Measurements from ENCODE around the gene SLC35F1. TPM values are rescaled to one million over a fixed set of nuclear protein-coding genes. Genes with fewer than 3 reads are reported as not detected.

SLC35F1 gene
- total and polyA plus RNA-seq, 8 donors = under 0.01 to 6.8 (median 0.38) TPM; not detected in 2

DNA sequence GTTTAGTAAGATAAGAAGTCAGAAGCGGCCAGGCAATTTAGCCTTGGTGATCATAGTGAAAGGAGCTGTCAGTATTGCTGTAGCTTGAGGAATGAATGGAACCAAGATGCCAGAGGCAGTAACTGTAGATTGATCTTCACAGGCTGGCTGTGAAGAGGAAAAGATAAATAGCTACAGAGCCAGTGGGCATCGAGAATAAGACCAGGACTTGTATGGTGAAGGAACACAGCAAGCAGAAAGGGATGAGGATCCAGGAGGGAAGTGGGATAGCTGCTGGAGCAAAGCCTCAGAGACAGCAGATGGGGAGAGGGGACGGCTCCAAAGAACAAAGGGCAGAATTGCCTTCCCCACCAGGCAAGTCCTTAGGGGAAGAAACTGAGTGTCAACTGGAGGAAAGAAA lies 346.7 kb downstream of the SLC35F1 start:
- intact Hi-C loops (cut with DNase I; ENCODE audit: low total_unique reads) = no loop called here
- TF ChIP-seq, protein P1, sequence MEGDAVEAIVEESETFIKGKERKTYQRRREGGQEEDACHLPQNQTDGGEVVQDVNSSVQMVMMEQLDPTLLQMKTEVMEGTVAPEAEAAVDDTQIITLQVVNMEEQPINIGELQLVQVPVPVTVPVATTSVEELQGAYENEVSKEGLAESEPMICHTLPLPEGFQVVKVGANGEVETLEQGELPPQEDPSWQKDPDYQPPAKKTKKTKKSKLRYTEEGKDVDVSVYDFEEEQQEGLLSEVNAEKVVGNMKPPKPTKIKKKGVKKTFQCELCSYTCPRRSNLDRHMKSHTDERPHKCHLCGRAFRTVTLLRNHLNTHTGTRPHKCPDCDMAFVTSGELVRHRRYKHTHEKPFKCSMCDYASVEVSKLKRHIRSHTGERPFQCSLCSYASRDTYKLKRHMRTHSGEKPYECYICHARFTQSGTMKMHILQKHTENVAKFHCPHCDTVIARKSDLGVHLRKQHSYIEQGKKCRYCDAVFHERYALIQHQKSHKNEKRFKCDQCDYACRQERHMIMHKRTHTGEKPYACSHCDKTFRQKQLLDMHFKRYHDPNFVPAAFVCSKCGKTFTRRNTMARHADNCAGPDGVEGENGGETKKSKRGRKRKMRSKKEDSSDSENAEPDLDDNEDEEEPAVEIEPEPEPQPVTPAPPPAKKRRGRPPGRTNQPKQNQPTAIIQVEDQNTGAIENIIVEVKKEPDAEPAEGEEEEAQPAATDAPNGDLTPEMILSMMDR (IDR thresholded peaks at IDR 0.05) = no peak
- TF ChIP-seq POLR2AphosphoS5 (IDR thresholded peaks at IDR 0.05) (no peak), POLR2A (IDR thresholded peaks at IDR 0.05) (no peak), EP300 (IDR thresholded peaks at IDR 0.05) (no peak)
- H3K9me3 ChIP-seq = peaks cover 0 to 5% (median 0%) of the 10 kb centered on the region in 4 donors
- no peak overlapping the region for H3K27ac ChIP-seq
- no peak for DNase-seq
- H3K27me3 ChIP-seq = no peaks in the 10 kb centered on the region
- no peaks in the 10 kb centered on the region for H3K36me3 ChIP-seq
- no peak overlapping the region for H3K4me3 ChIP-seq
- no peaks in the 10 kb centered on the region for H3K4me1 ChIP-seq
- WGBS, 5 donors = 63 to 77% (median 72%) methylated on average over 3 of the region's 3 CpGs

DNA sequence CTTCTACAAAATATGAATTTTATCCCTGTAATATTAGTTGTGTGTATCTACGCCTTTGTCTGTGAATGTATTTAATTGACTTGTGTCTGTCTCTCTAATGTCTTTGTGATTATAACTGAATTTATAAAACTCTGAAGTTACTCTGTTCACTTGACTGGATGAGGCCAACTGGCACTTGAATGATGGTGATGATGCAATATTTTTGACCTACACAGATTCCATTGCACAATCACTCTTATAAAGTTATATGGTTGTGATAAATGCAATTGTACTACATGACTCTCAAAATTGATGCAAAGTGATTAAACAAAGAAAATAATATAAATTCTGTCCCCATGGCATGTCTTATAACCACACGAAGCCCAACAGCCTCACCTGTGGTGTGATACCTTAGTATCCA lies 353.8 kb downstream of the SLC35F1 start:
- no peaks in the 10 kb centered on the region for H3K36me3 ChIP-seq
- H3K27ac ChIP-seq = no peak overlapping the region
- intact Hi-C loops (cut with DNase I; ENCODE audit: low total_unique reads) = no loop called here
- no peak overlapping the region for H3K4me3 ChIP-seq
- H3K4me1 ChIP-seq = no peaks in the 10 kb centered on the region
- WGBS, 5 donors = 88 to 94% (median 92%) methylated on average over 2 of the region's 2 CpGs
- TF ChIP-seq, protein P1 (IDR thresholded peaks at IDR 0.05) = no peak
- TF ChIP-seq EP300 (IDR thresholded peaks at IDR 0.05) (no peak), POLR2AphosphoS5 (IDR thresholded peaks at IDR 0.05) (no peak), POLR2A (IDR thresholded peaks at IDR 0.05) (no peak)
- DNase-seq = no peak
- no peaks in the 10 kb centered on the region for H3K9me3 ChIP-seq
- H3K27me3 ChIP-seq = no peaks in the 10 kb centered on the region

DNA sequence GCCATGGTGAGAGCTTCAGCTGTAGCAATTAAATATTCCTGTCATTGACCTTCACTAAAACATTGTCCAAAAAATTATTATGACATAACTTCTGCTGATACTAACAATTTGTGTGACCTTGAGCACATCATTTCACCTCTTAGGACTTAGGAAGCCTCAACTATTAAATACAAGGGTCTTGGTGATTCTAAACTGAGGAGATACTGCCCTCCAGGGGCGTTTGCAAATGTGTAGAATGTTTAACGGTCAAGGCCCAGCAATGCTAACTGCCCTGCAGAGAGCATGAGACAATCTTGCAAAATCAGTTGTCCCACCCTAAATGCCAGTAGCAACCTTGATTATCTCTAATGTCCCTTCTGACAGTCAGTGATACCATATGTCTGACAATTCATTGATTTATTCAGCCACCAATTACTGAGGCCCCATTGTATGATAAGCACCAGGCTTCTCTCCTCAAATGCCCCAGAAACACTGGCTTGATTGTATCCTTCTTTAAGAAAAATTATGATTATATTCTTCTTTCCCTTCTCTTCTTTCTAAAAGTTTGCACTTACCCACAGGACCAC lies 356.9 kb downstream of the SLC35F1 start:
- 3 to 27% (median 22%) methylated on average over 2 of the region's 2 CpGs for WGBS, 5 donors
- Histone ChIP-seq H3K27ac (no peak overlapping the region), H3K36me3 (no peaks in the 10 kb centered on the region), H3K4me3 (no peak overlapping the region), H3K4me1 (no peaks in the 10 kb centered on the region), H3K27me3 (no peaks in the 10 kb centered on the region), H3K9me3 (no peaks in the 10 kb centered on the region)
- DNase-seq = peak in 1 of 2 donors; percentile 68
- no peak for TF ChIP-seq POLR2AphosphoS5 (IDR thresholded peaks at IDR 0.05)
- no peak for TF ChIP-seq EP300 (IDR thresholded peaks at IDR 0.05)
- TF ChIP-seq, protein P1 (IDR thresholded peaks at IDR 0.05) = no peak
- no peak for TF ChIP-seq POLR2A (IDR thresholded peaks at IDR 0.05)
- intact Hi-C loops (cut with DNase I; ENCODE audit: low total_unique reads) = no loop called here

DNA sequence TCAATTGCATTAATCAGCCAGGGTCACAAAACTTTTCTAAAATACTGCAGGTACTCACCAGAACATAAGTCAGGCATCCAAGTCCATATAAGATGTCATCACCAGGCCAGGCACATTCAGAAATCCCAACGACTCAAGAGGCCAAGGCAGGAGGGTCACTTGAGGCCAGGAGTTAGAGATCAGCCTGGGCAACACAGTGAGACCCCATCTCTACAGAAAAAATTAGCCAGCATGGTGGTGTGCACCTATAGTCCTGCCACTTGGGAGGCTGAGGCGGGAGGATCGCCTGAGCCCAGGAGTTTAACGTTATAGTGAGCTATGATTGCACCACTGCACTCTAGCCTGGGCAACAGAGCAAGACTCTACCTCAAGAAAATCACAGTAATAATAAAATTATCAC lies 362.6 kb downstream of the SLC35F1 start:
- 73 to 88% (median 84%) methylated on average over 4 of the region's 4 CpGs for WGBS, 5 donors
- TF ChIP-seq, protein P1 (IDR thresholded peaks at IDR 0.05) = no peak
- TF ChIP-seq POLR2AphosphoS5 (IDR thresholded peaks at IDR 0.05) = no peak
- no peak for TF ChIP-seq EP300 (IDR thresholded peaks at IDR 0.05)
- TF ChIP-seq POLR2A (IDR thresholded peaks at IDR 0.05) = no peak
- no peak for DNase-seq
- H3K4me1 ChIP-seq = no peaks in the 10 kb centered on the region
- no peak overlapping the region for H3K27ac ChIP-seq
- intact Hi-C loops (cut with DNase I; ENCODE audit: low total_unique reads) = no loop called here
- no peaks in the 10 kb centered on the region for H3K9me3 ChIP-seq
- no peaks in the 10 kb centered on the region for H3K27me3 ChIP-seq
- no peaks in the 10 kb centered on the region for H3K36me3 ChIP-seq
- H3K4me3 ChIP-seq = no peak overlapping the region
